Activated gamma-delta T cell (primary cell): ENCODE measurements around the gene SIRT3.
A peak's percentile ranks its signal among the peaks of the same experiment; 100 is the strongest.
"Not testable (repeated sequence)": the region's sequence is repeated elsewhere in the genome, so short reads cannot be mapped to it uniquely, and the experiment has no call there.

Experiments used
- DNase-seq: peaks from one replicate; lab custom pipeline; 2025; lab: John Stamatoyannopoulos, UW

The SIRT3 gene

GRCh38 chr11:240315-240714 is 4.2 kb upstream of the SIRT3 start:
- DNase-seq, result no peak

- not testable (repeated sequence) for DNase-seq
These were observed 2.2 kb upstream of the SIRT3 start for GRCh38 chr11:238346-238745.

GRCh38 chr11:236774-237767 is 929 bp upstream of the SIRT3 start, which contains the start of gene PSMD13:
PSMD13 (plus strand) TSS chr11:236976; CDS start chr11:237050, 74 bp downstream.
- DNase-seq, result peak; percentile 78

GRCh38 chr11:235609-235996 is 539 bp downstream of the SIRT3 start:
- no peak for DNase-seq

- no peak for DNase-seq
These were observed 962 bp downstream of the SIRT3 start for GRCh38 chr11:235180-235579.

GRCh38 chr11:232783-233565 is 3.2 kb downstream of the SIRT3 start:
- DNase-seq, result no peak

- no peak for DNase-seq
These were observed 5.7 kb downstream of the SIRT3 start for GRCh38 chr11:230431-230830.

GRCh38 chr11:227824-228379 is 8.2 kb downstream of the SIRT3 start:
- DNase-seq, result no peak

GRCh38 chr11:225734-226453 is 10.2 kb downstream of the SIRT3 start:
- DNase-seq, result no peak

- no peak for DNase-seq
These were observed 11.7 kb downstream of the SIRT3 start for GRCh38 chr11:224424-224823.

- no peak for DNase-seq
These were observed 12.3 kb downstream of the SIRT3 start for GRCh38 chr11:223884-224283.

- DNase-seq, result no peak
These were observed 12.9 kb downstream of the SIRT3 start for GRCh38 chr11:223026-223789.

- no peak for DNase-seq
These were observed 13.9 kb downstream of the SIRT3 start for GRCh38 chr11:221998-222789.

- no peak for DNase-seq
These were observed 14.6 kb downstream of the SIRT3 start for GRCh38 chr11:221539-221938.

- DNase-seq, result not testable (repeated sequence)
These were observed 15.4 kb downstream of the SIRT3 start for GRCh38 chr11:220641-221215.

- DNase-seq, result no peak
These were observed 17.1 kb downstream of the SIRT3 start for GRCh38 chr11:218815-219593.

GRCh38 chr11:217704-218103 is 18.4 kb downstream of the SIRT3 start:
- DNase-seq, result no peak

GRCh38 chr11:216081-216974 is 19.8 kb downstream of the SIRT3 start:
- no peak for DNase-seq
